H1 (cell line): Measurements from ENCODE around the gene LAMC3.

Experiments used
- CTCF ChIP-seq, 3 experiments: IDR thresholded peaks; 1 replicate in 2 of 3; 2 replicates in 1 of 3; pipeline versions ENCODE4 v1.5.1 to v1.6.1; 2011; ENCODE audit warnings: low read length in 3 of 3, mild to moderate bottlenecking in 3 of 3, inconsistent platforms in 2 of 3, low read depth in 1 of 3, moderate library complexity in 1 of 3; ENCODE audit not compliant: insufficient read depth in 1 of 3; ENCODE audit errors: control extremely low read depth in 1 of 3
- POLR2AphosphoS5 ChIP-seq: IDR thresholded peaks from 2 replicates; pipeline ENCODE4 v1.6.1; 2011; ENCODE audit warnings: low read depth, low read length
- SIN3A ChIP-seq, 2 experiments: IDR thresholded peaks in 1 of 2; conservative IDR thresholded peaks in 1 of 2; 2 replicates each; pipeline ENCODE4 v1.6.1; 2011 to 2012; ENCODE audit warnings: low read length in 2 of 2, improper control_type of control experiment in 1 of 2, low read depth in 1 of 2, mild to moderate bottlenecking in 1 of 2
- SP2 ChIP-seq: IDR thresholded peaks from 2 replicates; pipeline ENCODE4 v1.6.1; 2012; ENCODE audit warnings: mild to moderate bottlenecking, low read length, inconsistent platforms
- TAF1 ChIP-seq: IDR thresholded peaks from 2 replicates; pipeline ENCODE4 v1.6.1; 2011; ENCODE audit warnings: mild to moderate bottlenecking, low read depth, low read length

- no peak for TF ChIP-seq TAF1
- no peak for TF ChIP-seq SIN3A (conservative IDR thresholded peaks at IDR 0.05 in 1 of 2, IDR thresholded peaks at IDR 0.05 in 1 of 2; ENCODE audit: low read depth in 1 of 2, low read length in 2 of 2)
- no peak for TF ChIP-seq CTCF (IDR thresholded peaks at IDR 0.05; ENCODE audit: control extremely low read depth in 1 of 3, insufficient read depth in 1 of 3, low read depth in 1 of 3, low read length in 3 of 3)
- no peak for TF ChIP-seq SP2
- TF ChIP-seq POLR2AphosphoS5: no peak
Observed at GRCh38 chr9:131120620-131121228, 111.8 kb downstream of the LAMC3 start.
